Colonic mucosa (tissue), 4 donors: ENCODE data around the gene NRARP. TPM values are rescaled to one million over a fixed set of nuclear protein-coding genes. Genes with fewer than 3 reads are reported as not detected.

Source experiments
- DNase-seq: peaks from one replicate; pipeline ENCODE4 v3.0.0-alpha.2; 2020
- H3K27ac ChIP-seq: fragments of 200-600 bp; one replicate; pipeline ENCODE4 v1.8.0; 2021
- H3K27me3 ChIP-seq: fragments of 200-600 bp; one replicate; pipeline ENCODE4 v1.8.0; 2021
- H3K36me3 ChIP-seq: fragments of 200-600 bp; one replicate; pipeline ENCODE4 v1.8.0; 2021
- H3K4me1 ChIP-seq: fragments of 200-600 bp; one replicate; pipeline ENCODE4 v1.8.0; 2021; ENCODE audit warnings: mild to moderate bottlenecking
- H3K4me3 ChIP-seq: fragments of 200-600 bp; one replicate; pipeline ENCODE4 v1.8.0; 2021
- H3K9ac ChIP-seq, 2 donors: one replicate each; pipeline ENCODE4 v1.7.0; 2013; ENCODE audit warnings: control low read depth in 2 of 2, low read depth in 2 of 2, low read length in 2 of 2
- H3K9me3 ChIP-seq: fragments of 200-600 bp; one replicate; pipeline ENCODE4 v1.8.0; 2021
- CTCF ChIP-seq: fragments of 200-600 bp; IDR thresholded peaks from one replicate; pipeline ENCODE4 v1.8.0; 2022; ENCODE audit warnings: antibody characterized with exemption, mild to moderate bottlenecking
- intact Hi-C: fragments of 100-400 bp; cut with DNase I; formaldehyde crosslinking; loops from one replicate; pipeline ENCODE4 v1.14.1; 2022
- total RNA-seq, 2 donors: library from RNA; stranded (reverse); fragmentation: NEBNext Ultra II Directional in 1 of 2; extraction: Animal tissue kit (Norgen Biotek cat#: 25700) in 1 of 2; gene quantifications; one replicate each; pipeline ENCODE4 v1.2.1, GENCODE V29; 2021
- donor health status: healthy.
- donor health status: DM: no; HTN: no; CAD: no.
- donor health status: DM: no; HTN: no; CAD: no.

NRARP gene
- total RNA-seq, 2 donors from 2014 or later, result 120 to 178 TPM

- H3K4me3 ChIP-seq, result no peak overlapping the region
Measured at GRCh38 chr9:137267933-137268355, 34.1 kb downstream of the NRARP start.

DNA sequence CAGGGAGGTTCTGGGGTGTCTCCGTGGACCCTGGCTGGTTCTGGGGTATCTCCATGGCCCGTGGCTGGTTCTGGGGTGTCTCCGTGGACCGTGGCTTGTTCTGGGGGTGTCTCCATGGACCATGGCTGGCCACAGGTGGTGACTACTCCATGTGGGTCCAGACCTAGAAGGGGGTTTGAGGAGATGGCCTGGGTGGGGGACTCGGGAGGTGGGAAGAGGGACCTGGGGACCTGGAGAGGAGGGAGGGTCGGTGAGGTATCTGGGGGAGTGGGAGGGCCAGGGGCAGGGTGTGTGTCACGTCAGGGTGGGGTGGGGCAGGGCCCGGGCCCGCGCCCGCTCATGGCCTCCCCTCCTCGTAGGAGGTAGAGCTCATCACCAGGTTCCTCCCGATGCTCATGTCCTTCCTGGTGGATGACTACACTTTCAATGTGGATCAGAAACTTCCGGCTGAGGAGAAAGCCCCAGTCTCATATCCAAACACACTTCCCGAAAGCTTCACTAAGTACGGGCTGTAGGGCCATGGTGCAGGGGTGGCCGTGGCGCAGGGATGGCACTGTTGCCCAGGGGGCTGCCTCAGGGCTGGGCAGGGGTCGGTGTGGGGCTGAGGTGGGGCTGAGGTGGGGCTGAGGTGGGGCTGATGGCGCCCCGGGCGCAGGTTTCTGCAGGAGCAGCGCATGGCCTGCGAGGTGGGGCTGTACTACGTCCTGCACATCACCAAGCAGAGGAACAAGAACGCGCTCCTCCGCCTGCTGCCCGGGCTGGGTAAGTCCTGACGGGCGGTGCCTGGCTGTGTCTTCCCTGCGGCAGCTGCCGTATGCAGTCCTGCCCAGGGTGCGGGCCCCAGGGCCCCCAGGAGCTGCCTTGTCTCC, 35.3 kb downstream of the NRARP start:
- Histone ChIP-seq H3K9me3 (no peaks in the 10 kb centered on the region), H3K27ac (no peak overlapping the region), H3K9ac (no peak overlapping the region), H3K27me3 (no peaks in the 10 kb centered on the region), H3K36me3 (peaks cover 14% of the 10 kb centered on the region), H3K4me3 (no peak overlapping the region), H3K4me1 (peaks cover 12% of the 10 kb centered on the region)
- no peak for TF ChIP-seq CTCF
- no peak for DNase-seq
- intact Hi-C loops, result no loop called here

More at GRCh38 chr9:137267933-137268355, 34.1 kb downstream of the NRARP start:
- no peaks in the 10 kb centered on the region for H3K27me3 ChIP-seq
- H3K27ac ChIP-seq, result no peak overlapping the region
- H3K4me1 ChIP-seq, result peaks cover 12% of the 10 kb centered on the region
- H3K36me3 ChIP-seq, result peaks cover 14% of the 10 kb centered on the region
- no peak for DNase-seq
- TF ChIP-seq CTCF, result no peak
- H3K9ac ChIP-seq, result no peak overlapping the region
- intact Hi-C loops, result no loop called here
- H3K9me3 ChIP-seq, result no peaks in the 10 kb centered on the region

DNA sequence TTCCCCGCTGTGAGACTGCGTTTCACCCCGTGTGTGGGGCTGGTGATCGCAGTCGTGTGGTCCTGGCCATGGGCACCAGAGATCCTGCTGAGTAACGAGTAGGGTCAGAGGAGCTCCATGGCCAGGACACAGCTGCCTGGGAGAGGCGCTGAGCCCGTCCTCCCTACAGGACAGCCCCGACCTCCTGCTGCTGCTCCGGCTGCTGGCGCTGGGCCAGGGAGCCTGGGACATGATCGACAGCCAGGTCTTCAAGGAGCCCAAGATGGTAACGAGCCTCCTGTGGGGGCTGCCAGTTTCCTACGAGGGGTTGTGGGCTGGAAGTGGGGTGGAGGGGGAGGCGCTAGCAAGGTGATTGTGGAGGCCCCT, 35.9 kb downstream of the NRARP start:
- H3K27ac ChIP-seq, result no peak overlapping the region
- no peaks in the 10 kb centered on the region for H3K9me3 ChIP-seq
- H3K27me3 ChIP-seq, result no peaks in the 10 kb centered on the region
- no peak overlapping the region for H3K9ac ChIP-seq
- TF ChIP-seq CTCF, result no peak
- peaks cover 14% of the 10 kb centered on the region for H3K36me3 ChIP-seq
- DNase-seq, result no peak
- H3K4me1 ChIP-seq, result peaks cover 12% of the 10 kb centered on the region
- intact Hi-C loops, result no loop called here
- no peak overlapping the region for H3K4me3 ChIP-seq

DNA sequence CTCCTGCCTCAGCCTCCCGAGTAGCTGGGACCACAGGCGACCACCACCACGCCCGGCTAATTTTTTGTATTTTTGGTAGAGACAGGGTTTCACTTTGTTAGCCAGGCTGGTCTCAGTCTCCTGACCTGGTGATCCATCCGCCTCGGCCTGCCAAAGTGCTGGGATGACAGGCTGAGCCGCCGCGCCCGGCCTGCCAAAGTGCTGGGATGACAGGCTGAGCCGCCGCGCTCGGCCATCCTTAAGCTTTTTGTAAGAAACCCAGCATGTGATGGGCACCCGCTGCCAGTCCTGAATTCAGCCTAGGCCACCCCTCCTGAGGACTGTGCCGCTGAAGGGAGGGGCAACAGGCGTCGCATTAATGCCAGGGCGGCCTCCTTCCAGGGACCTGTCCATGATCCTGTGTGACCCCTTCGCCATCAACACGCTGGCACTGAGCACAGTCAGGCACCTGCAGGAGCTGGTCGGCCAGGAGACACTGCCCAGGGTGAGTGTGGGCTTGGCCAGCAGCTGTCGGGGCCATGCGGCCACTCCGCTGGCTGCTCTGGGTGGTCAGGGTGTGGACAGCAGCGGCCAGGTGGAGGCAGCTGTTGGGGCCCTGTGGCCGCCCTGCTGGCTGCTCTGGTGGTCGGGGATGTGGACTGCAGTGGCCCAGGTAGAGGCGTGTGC, 36.4 kb downstream of the NRARP start:
- Histone ChIP-seq H3K9me3 (no peaks in the 10 kb centered on the region), H3K4me1 (peaks cover 12% of the 10 kb centered on the region), H3K27ac (no peak overlapping the region), H3K4me3 (no peak overlapping the region), H3K36me3 (peaks cover 14% of the 10 kb centered on the region), H3K27me3 (no peaks in the 10 kb centered on the region), H3K9ac (no peak overlapping the region)
- intact Hi-C loops, result no loop called here
- no peak for TF ChIP-seq CTCF
- no peak for DNase-seq

DNA sequence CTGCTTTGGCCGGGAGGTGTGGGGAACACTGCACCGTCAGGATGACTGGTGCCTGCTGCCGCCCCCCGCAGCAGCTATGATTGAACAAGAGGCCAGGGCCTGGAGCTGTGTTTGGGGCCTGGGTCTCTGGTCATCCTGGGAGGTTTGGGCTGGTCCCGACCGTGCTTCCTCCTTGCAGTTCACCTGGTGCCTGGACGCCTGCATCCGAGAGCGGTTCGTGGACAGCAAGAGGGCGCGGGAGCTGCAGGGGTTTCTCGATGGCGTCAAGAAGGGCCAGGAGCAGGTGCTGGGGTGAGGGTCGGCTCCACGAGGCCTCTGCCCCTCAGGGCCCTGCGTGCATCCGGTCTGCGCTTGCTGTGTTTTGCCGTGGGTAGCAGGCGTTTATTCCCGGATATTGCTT, 38.0 kb downstream of the NRARP start:
- H3K27ac ChIP-seq, result no peak overlapping the region
- DNase-seq, result no peak
- no peaks in the 10 kb centered on the region for H3K27me3 ChIP-seq
- no peak overlapping the region for H3K9ac ChIP-seq
- TF ChIP-seq CTCF, result no peak
- peaks cover 6% of the 10 kb centered on the region for H3K4me1 ChIP-seq
- intact Hi-C loops, result no loop called here
- H3K4me3 ChIP-seq, result no peak overlapping the region
- no peaks in the 10 kb centered on the region for H3K9me3 ChIP-seq
- H3K36me3 ChIP-seq, result peaks cover 14% of the 10 kb centered on the region
